HEK293T (cell line): Measurements from ENCODE around the gene CLASP2.

Experiments used
- FOXM1 ChIP-seq: fragments of 450-650 bp; IDR thresholded peaks from 2 replicates; pipeline ENCODE4 v1.6.1; 2017; ENCODE audit warnings: mild to moderate bottlenecking, borderline replicate concordance
- HDGF ChIP-seq: fragments of 450-650 bp; IDR thresholded peaks from 2 replicates; pipeline ENCODE4 v1.6.1; 2017; ENCODE audit warnings: antibody characterized with exemption, borderline replicate concordance
- PKNOX1 ChIP-seq: fragments of 450-650 bp; IDR thresholded peaks from 2 replicates; pipeline ENCODE4 v1.6.1; 2016
- SP1 ChIP-seq: fragments of 450-650 bp; IDR thresholded peaks from 2 replicates; pipeline ENCODE4 v1.6.1; 2017

GRCh38 chr3:33746416-33747116 lies 28.5 kb upstream of the CLASP2 start:
- TF ChIP-seq PKNOX1 = no peak
- no peak for TF ChIP-seq SP1
- no peak for TF ChIP-seq HDGF
- no peak for TF ChIP-seq FOXM1
